Measurements from ENCODE around the gene FRMD1.

DNA sequence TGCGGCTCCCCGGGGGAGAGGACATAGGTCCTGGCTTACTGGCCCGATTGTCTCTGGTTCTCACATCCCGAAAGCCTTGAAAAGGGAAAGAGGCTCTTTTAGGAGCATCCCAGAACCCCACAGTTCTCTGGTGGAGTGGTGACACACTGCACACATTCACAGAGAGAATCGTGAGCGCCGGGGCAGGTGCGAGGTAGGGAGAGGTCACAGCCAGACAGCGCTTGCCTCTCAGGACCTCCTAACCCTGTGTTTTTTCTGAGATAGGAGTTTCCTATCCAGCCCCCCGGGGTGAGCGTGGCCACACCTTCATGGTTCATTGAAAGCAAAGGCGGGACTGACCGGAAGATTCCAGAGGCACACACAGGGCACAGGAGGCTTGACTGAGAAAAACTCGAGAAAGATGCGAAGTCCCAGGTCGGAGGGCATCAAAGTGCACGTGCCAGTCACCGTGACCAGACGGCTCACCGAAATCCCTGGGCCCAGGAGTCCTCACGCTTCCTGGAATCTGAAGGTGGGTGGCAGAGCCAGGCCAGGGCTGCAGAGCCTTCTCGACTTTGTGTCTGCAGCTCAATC is 46.5 kb upstream of the FRMD1 start:
- no peak for TF ChIP-seq CTCF (IDR thresholded peaks at IDR 0.05)
- no peak for TF ChIP-seq POLR2A (IDR thresholded peaks at IDR 0.05)

Measured in right lobe of liver (tissue), 4 donors.